PC-9 (cell line): ENCODE measurements around the gene OGDH. TPM values are rescaled to one million over a fixed set of nuclear protein-coding genes. Genes with fewer than 3 reads are reported as not detected.
A peak's percentile ranks its signal among the peaks of the same experiment; 100 is the strongest.

Source experiments
- BruUV-seq: library from RNA; stranded (reverse); fragments of 400-500 nt; replicated peaks from 2 replicates; lab custom pipeline; 2021; lab: Mats Ljungman, UMichigan
- CTCF ChIA-PET: fragments of 300-600 bp; sonication (Branson Sonifier 250); formaldehyde crosslinking; loops from one replicate; lab custom pipeline; 2022; ENCODE audit warnings: antibody characterized with exemption; lab: Charles Lee
- POLR2A ChIA-PET: fragments of 300-600 bp; sonication (Branson Sonifier 250); formaldehyde crosslinking; loops from one replicate; lab custom pipeline; 2022; ENCODE audit warnings: antibody characterized with exemption; ENCODE audit not compliant: unreplicated experiment; lab: Charles Lee
- DNase-seq, 2 experiments: peaks; one replicate each; pipeline versions ENCODE4 v3.0.0 to v3.0.0-alpha.2; 2015 to 2022; ENCODE audit warnings: mixed read lengths in 1 of 2
- H2AFZ ChIP-seq: fragments of 200-600 bp; sonication (generic); 2 replicates; pipeline ENCODE4 v1.8.1; 2017; ENCODE audit warnings: antibody characterized with exemption
- H3F3A ChIP-seq: fragments of 200-600 bp; sonication (generic); 2 replicates; pipeline ENCODE4 v1.8.1; 2017; ENCODE audit warnings: antibody characterized with exemption, mild to moderate bottlenecking, low read depth; ENCODE audit not compliant: insufficient read depth
- H3K27ac ChIP-seq: fragments of 200-600 bp; sonication (generic); 2 replicates; pipeline ENCODE4 v1.6.1; 2016; ENCODE audit warnings: mixed run types
- H3K27me3 ChIP-seq: fragments of 200-600 bp; sonication (generic); 2 replicates; pipeline ENCODE4 v1.6.1; 2016; ENCODE audit warnings: low read depth, mixed run types; ENCODE audit not compliant: insufficient read depth
- H3K36me3 ChIP-seq: fragments of 200-600 bp; sonication (generic); 2 replicates; pipeline ENCODE4 v1.6.1; 2016; ENCODE audit warnings: low read depth, mixed run types
- H3K4me1 ChIP-seq: fragments of 200-600 bp; sonication (generic); replicated peaks from 2 replicates; pipeline ENCODE4 v1.6.1; 2016; ENCODE audit warnings: mixed run types; ENCODE audit not compliant: insufficient read depth
- H3K4me2 ChIP-seq: fragments of 200-600 bp; sonication (generic); 2 replicates; pipeline ENCODE4 v1.6.1; 2017; ENCODE audit warnings: mixed run types
- H3K4me3 ChIP-seq: fragments of 200-600 bp; sonication (generic); 2 replicates; pipeline ENCODE4 v1.6.1; 2016; ENCODE audit warnings: mixed run types
- H3K79me2 ChIP-seq: fragments of 200-600 bp; sonication (generic); 2 replicates; pipeline ENCODE4 v1.6.1; 2017; ENCODE audit warnings: low read depth, mixed run types
- H3K9me2 ChIP-seq: fragments of 200-600 bp; sonication (generic); 2 replicates; pipeline ENCODE4 v1.8.1; 2017; ENCODE audit warnings: mild to moderate bottlenecking; ENCODE audit not compliant: insufficient read depth
- H3K9me3 ChIP-seq: fragments of 200-600 bp; sonication (generic); 2 replicates; pipeline ENCODE4 v1.8.1; 2016; ENCODE audit warnings: low read depth; ENCODE audit not compliant: insufficient read depth
- H4K20me1 ChIP-seq: fragments of 200-600 bp; sonication (generic); 2 replicates; pipeline ENCODE4 v1.8.1; 2017; ENCODE audit not compliant: insufficient read depth
- CTCF ChIP-seq: fragments of 200-600 bp; sonication (generic); conservative IDR thresholded peaks from 2 replicates; pipeline ENCODE4 v1.6.1; 2017; ENCODE audit warnings: mixed run types, antibody characterized with exemption, mild to moderate bottlenecking, moderate library complexity
- EZH2 ChIP-seq: fragments of 200-600 bp; sonication (generic); IDR thresholded peaks from 2 replicates; pipeline ENCODE4 v1.8.0; 2017; ENCODE audit warnings: antibody characterized with exemption, low read depth
- intact Hi-C: fragments of 100-400 bp; cut with micrococcal nuclease; formaldehyde crosslinking; loops from one replicate; pipeline ENCODE4 v1.10.0; 2022; ENCODE audit not compliant: unreplicated experiment
- total RNA-seq: library from RNA; stranded (reverse); gene quantifications from 2 replicates; pipeline ENCODE4 v1.2.3, GENCODE V29; 2021

OGDH gene
- total RNA-seq, 1 experiment from 2014 or later, result 135 TPM

DNA sequence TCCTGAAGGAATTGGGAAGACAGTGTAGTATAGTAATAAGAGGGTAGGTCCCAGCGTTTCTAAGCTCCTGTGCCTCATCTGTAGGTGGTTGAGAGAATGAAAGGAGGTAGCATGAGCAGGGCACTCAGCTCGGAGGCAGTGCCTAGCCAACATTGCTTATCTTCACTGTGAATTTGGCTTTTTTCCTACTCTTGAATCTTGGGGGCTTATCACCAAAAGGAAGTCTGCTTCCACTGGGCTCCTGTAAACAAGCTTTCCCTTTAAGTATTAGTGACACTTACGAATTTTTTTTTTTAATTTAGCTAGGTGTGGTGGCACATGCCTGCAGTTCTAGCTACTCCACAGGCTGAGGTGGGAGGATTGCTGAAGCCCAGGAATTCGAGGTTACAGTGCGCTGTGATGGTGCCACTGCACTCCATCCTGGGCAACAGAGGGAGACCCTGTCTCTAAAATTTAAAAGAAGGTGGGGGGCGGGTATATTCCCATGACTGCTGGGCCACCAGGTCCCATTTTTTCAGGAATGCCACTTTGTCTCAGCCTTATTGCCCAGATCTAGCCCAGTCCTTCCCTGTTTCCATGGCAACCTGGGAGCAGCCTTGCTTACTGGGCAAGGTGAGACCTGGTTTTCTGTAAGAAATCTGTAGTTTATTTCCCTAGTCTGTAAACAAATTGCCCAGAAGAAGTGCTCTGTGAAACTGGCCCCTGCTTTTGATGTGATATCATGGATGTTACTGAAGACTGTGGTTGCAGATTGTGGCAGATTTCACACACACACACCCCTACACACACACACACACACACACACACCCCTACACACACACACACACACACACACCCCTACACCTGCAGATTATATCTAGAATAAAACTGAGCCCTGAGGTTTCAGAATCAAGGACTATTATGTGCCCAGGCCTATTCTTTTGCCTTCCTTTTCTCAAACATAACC lies 19.4 kb downstream of the OGDH start:
- no peak overlapping the region for H3K27ac ChIP-seq
- H3F3A ChIP-seq, result peaks cover 14% of the 10 kb centered on the region
- no peak overlapping the region for H3K4me3 ChIP-seq
- intact Hi-C loops, result no loop called here
- peaks cover 22% of the 10 kb centered on the region for H3K4me1 ChIP-seq
- peaks cover 63% of the 10 kb centered on the region for H3K79me2 ChIP-seq
- no peaks in the 10 kb centered on the region for H3K9me2 ChIP-seq
- ChIA-PET CTCF (no interaction called here), POLR2A (no interaction called here)
- no peak overlapping the region for H2AFZ ChIP-seq
- H4K20me1 ChIP-seq, result no peaks in the 10 kb centered on the region
- no peak overlapping the region for H3K4me2 ChIP-seq
- peak in 1 of 2 experiments; percentile 31 for DNase-seq
- BruUV-seq, result no TSS peak
- 0 out of 2 replicates have a peak, but pooled peaks cover 3% of the 10 kb centered on the region for H3K9me3 ChIP-seq
- H3K27me3 ChIP-seq, result no peaks in the 10 kb centered on the region
- H3K36me3 ChIP-seq, result peaks cover 45% of the 10 kb centered on the region
- TF ChIP-seq EZH2 (no peak), CTCF (no peak)

GRCh38 chr7:44626620-44627019 lies 20.2 kb downstream of the OGDH start:
- no peaks in the 10 kb centered on the region for H3K9me2 ChIP-seq
- intact Hi-C loops, result no loop called here
- ChIA-PET CTCF (no interaction called here), POLR2A (no interaction called here)
- no peak overlapping the region for H3K4me3 ChIP-seq
- no peak overlapping the region for H3K27ac ChIP-seq
- H3K4me1 ChIP-seq, result peaks cover 14% of the 10 kb centered on the region
- H4K20me1 ChIP-seq, result no peaks in the 10 kb centered on the region
- peak in 1 of 2 experiments; percentile 18 for DNase-seq
- 0 out of 2 replicates have a peak, but pooled peaks cover under 1% of the 10 kb centered on the region for H3K9me3 ChIP-seq
- H2AFZ ChIP-seq, result no peak overlapping the region
- peaks cover 8% of the 10 kb centered on the region for H3F3A ChIP-seq
- H3K27me3 ChIP-seq, result no peaks in the 10 kb centered on the region
- peaks cover 55% of the 10 kb centered on the region for H3K79me2 ChIP-seq
- no TSS peak for BruUV-seq
- H3K36me3 ChIP-seq, result peaks cover 45% of the 10 kb centered on the region
- H3K4me2 ChIP-seq, result no peak overlapping the region
- TF ChIP-seq CTCF (no peak), EZH2 (no peak)

GRCh38 chr7:44629829-44630522 lies 23.5 kb downstream of the OGDH start:
- ChIA-PET POLR2A (no interaction called here), CTCF (no interaction called here)
- Histone ChIP-seq H3K9me2 (no peaks in the 10 kb centered on the region), H3K4me2 (no peak overlapping the region), H3K4me1 (peaks cover 24% of the 10 kb centered on the region), H2AFZ (no peak overlapping the region), H3K4me3 (no peak overlapping the region), H3K79me2 (peaks cover 34% of the 10 kb centered on the region), H3K27me3 (no peaks in the 10 kb centered on the region), H3K36me3 (peaks cover 34% of the 10 kb centered on the region), H4K20me1 (no peaks in the 10 kb centered on the region), H3F3A (peaks cover 28% of the 10 kb centered on the region; the same call in 1 of the 2 replicates), H3K9me3 (no peaks in the 10 kb centered on the region), H3K27ac (no peak overlapping the region)
- intact Hi-C loops, result no loop called here
- TF ChIP-seq EZH2 (no peak), CTCF (no peak)
- peak in 1 of 2 experiments; percentile 34 for DNase-seq
- no TSS peak for BruUV-seq
